GM20431 (cell line): ENCODE data around the gene RASIP1.
"Not testable (repeated sequence)": the region's sequence is repeated elsewhere in the genome, so short reads cannot be mapped to it uniquely, and the experiment has no call there.

Source experiments
- in situ Hi-C: fragments of 300-500 bp; cut with MseI, MboI; formaldehyde crosslinking; loops from one replicate; pipeline ENCODE4 v1.15.0; 2020; ENCODE audit warnings: low sequenced_read_pairs; ENCODE audit not compliant: unreplicated experiment

RASIP1 gene

DNA sequence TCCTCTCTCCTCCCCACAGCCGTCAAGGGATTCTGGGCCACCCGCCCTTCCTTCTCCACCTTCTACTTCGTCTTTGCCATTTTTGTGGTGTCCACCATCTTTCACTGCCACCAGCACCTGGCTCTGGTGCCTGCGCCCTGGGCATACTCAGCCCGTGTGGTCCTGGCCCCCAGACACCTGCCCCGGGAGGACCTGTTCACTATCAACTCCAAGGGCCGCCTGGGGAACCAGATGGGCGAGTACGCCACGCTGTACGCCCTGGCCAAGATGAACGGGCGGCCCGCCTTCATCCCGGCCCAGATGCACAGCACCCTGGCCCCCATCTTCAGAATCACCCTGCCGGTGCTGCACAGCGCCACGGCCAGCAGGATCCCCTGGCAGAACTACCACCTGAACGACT, 60.4 kb downstream of the RASIP1 start:
- in situ Hi-C loops = not testable (repeated sequence)

DNA sequence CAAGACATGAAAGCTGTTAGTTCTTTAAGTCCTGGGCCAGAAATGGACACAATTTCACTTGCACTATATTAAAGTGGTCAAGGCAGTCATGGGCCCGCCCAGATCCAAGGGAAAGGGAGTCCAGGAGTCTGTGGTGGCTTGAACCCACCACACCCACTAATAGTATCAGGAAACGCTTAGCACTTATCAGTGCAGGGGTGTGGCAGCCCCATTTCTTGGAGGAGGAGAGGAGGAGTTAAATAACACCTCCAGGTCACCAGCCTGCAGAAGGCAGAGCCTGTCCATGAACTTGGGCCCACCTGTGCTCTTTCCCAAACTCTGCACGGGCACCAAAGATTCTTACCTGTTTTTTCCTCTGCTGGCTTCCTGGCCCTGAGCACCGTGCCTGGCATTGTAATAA, 62.2 kb downstream of the RASIP1 start:
- in situ Hi-C loops = no loop called here

DNA sequence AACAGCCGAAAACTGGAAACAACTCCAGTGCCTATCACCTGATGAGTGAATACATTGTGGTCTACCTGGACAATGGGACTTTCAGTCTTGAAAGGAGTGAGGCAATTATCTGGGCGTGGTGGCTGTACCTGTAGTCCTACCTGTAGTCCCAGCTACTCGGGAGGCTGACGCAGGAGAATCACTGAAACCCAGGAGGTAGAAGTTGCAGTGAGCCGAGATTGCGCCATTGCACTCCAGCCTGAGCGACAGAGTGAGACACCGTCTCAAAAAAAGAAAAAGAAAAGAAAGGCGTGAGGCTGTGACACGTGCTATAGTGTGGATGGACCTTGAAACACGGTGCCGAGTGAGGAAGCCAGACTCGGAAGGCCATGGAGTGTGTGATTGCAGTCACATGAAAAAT, 63.5 kb downstream of the RASIP1 start:
- in situ Hi-C loops = no loop called here

DNA sequence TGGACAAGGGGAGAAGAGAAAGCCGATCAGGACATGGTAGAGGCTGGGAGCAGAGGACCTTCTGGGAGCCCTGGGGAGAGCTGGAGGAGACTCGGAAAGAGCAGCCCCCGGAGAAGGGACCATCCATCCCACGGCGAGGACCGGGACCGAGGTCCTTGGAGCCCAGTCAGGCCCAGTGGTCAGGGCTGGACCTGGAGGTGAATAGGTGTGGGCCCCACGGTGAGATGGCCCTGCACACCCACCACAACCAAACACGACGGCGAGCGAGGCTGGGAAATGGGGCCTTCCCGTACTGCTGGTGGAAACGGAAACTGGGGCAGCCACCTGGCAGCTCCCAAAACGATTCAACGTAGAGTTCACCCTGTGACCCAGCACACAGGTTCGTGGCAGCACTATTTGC, 63.9 kb downstream of the RASIP1 start:
- in situ Hi-C loops = no loop called here

DNA sequence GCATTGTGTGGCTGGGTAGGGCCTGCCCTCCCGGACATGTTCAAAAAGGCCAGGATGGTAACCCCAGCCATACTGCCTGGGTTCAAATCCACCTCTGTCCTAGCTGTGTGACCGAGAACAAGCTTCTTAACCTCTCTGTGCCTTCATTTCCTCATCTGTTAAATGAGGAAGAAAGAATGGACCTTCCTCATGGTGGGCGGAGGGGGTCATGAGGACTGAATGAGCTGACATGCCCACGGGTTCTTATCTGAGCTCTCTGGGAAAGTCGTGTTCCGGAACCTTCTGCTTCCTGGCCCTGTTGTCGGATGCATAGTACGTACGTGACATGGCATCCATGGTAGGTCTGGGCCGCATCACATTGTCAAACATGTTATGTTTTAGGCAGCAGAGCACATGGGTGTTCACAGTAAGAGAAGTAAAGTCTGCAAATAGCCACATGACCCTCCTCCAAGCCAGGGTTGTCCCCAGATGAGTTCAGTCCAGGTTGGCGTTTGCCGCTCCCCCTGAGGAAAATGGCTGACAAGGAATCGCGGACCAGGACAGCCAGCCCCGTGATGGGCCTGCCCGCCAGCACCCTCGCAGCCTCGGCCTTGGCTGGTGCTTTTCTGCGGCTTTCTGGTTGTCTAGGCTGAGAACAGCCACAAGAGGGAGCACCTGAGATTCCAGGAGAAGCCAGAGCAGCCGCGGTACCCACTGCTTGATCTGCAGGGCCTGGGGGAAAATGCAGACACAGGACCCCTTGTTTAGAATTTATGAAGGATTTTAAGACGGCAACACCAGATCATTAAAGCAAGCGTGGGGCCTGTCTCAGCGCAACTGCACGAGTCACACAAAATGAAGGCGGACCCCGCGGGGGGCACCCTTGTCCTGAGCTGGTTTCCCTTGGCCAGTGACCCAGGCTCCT, 65.2 kb downstream of the RASIP1 start:
- in situ Hi-C loops = no loop called here

DNA sequence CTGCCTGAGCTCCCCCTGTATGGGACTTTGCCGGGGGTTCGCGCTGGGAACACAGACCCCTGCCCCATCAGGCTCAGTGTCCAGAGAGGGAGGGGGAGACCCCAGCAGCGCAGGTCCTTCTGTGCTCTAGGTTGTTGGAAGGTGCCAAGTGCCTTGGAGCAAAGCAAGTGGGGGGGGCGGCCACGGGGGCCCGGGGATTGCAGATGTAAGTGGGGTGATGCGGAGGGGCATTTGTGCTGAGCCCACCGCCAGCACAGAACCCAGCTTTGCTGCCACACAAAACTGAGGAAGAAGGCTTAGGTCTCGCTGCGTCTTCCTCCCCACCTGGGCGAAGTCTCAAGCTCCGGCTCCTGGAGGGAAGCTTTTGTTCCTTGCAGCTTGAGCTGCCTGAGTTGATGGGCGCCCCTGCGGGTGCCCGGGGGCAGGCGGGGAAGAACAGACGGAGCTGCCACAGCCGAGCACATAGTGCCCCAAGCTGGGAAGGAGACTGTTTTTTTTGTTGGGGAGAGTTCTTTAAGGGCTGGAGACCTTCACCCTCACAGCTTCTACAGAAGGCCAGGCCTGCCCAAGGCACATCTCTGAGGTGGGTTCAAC, 66.1 kb downstream of the RASIP1 start:
- in situ Hi-C loops = no loop called here

DNA sequence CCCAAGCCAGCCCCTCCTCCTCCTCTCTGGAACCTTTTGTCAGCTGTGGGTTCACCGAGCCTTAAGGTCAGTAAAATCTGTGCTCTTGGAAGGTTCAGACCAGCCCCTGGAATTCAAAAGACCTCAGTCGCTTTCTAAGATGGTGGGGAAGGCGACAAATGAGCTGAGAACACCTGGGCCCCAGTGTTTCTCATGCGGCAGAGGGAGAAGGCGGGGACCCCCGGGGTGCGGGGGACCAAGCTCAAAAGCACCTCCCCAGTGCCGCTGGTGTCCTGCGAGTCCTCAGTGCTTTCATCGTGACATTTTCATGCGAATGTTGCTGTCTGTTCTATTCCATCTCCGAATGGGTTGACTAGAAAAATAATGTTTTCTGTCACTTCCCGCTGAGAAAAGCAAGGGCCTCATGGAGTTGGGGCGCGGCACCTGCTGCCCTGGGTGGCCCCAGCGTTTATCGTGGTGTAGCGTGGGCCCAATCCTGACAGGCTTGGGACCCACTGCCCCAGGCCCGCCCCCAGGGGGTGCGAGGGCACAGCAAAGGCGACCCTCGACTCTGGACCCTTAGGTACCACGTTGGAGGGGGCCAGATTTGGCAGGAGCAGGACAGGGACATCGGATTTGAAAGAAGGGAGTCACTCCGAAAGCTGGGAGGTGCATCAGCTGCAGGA, 66.8 kb downstream of the RASIP1 start:
- in situ Hi-C loops = no loop called here

DNA sequence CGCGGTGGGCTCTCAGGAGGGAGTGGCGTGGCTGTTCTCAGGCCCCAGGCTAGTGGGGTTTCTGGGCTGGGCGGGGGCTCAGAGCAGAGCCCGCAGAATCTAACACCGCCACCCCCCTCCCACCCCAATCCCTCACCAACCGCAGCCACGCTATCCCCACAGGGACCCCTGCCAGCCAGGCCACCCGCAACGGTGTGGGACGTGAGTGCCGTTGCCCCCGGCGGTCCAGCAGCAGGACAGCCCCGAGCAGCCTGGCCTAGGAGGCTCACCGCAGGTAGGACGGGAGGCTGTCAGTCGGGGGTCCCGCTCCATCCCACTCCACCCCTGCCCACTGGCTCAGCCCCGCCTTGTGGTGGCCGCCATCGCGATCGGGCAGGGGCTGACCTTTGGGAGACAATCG, 67.4 kb downstream of the RASIP1 start, which contains the start of gene NTN5:
TSS of gene NTN5 (minus strand) at position 24 of the 400 bp plus-strand sequence. CDS start 2,031 bp downstream, outside the sequence.
- in situ Hi-C loops = no loop called here

DNA sequence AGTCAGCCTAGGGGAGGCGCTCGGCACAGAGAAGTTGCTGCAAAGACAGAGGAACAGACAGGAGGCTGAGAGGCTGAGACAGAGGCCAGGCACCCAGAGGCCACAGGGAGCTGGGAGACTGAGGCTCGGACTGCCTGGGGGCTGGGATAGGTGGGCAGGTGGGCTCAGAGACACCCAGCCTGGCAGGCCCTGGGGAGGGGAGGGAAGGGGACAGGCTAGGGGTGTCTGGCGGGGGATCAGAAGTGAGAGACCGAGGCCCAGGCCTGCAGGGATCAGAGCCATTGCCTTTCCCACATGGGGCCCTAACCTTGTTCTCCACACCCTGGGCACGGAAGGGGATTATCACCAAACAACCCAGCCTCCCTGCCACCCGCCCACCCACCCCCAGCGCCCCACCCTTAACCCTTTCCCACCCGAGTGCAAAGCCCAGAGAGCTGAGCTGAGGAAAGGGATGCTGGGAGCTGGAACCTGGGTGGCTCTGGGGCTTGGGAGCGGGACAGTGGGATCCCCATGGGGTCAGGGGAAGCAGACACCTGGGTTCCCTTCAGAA, 68.9 kb downstream of the RASIP1 start:
- in situ Hi-C loops = no loop called here

DNA sequence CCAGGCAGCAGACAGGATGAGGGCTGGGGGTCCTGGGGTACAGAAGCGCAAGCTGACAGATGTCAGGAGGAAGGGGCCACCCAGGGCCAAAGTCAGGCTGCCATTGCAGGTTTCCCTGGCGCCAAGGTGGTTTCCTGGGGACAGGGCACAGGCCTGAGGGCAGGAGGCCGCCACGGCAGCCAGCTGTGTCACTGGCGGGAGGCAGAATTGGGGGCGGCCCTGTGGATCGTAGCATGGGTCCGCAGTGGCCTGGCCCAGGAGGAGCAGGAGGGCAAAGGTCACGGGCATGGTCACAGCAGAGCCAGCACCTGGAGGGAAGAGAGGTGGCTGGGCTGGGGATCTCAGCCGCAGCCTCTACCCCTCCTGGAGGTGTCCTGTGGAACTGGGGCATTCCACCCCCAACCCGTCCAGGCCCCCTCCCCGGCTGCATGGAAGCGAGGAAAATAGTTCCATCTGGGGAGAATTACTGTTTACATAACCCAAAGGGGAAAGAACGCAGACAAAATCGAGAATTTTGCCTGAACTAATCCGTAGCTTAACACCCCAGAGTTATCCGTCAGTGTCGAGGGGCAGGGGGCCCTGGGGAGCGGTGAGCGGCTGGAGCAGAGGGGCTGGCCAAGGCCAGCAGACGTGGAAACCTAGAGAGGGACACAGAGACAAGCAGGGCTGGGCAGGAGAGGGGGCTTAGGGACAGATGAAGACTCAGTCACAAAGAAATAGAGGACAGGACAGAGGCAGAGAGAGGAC, 69.5 kb downstream of the RASIP1 start:
- in situ Hi-C loops = no loop called here
